ENCODE measurements around the gene TTL. TPM values are rescaled to one million over a fixed set of nuclear protein-coding genes. Genes with fewer than 3 reads are reported as not detected.

TTL gene
- total and polyA plus RNA-seq, 11 donors: 13.0 to 55.3 (median 38.7) TPM

DNA sequence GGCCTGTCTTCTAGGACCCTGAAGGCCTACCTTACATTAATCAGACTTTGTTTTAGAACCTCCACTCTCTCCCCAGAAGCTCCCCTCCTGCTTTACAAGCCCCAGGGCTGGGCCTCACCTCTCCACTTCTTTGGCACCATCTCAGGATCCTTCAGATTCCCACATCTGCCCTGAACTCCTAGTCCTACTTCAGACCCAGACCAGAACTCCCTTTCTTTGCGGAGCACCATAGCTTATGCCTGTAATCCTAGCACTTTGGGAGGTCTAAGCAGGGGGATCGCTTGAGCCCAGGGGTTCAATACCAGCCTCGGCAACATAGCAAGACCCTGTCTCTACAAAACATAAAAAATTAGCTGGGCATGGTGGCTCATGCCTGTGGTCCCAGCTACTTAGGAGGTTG lies 103.4 kb downstream of the TTL start:
- Histone ChIP-seq H3K36me3 (peaks cover 0 to 37% (median 25%) of the 10 kb centered on the region in 9 donors), H3K27me3 (no peaks in the 10 kb centered on the region), H3K27ac (peak overlapping the region in 11 of 12 donors; percentile 79 to 97 (median 92)), H3K9me3 (no peaks in the 10 kb centered on the region), H3K4me1 (peaks cover 4 to 37% (median 18%) of the 10 kb centered on the region in 12 donors), H3K4me3 (peak overlapping the region in 10 of 12 donors; percentile 59 to 82 (median 69))
- DNase-seq: no peak
- TF ChIP-seq, protein P1, sequence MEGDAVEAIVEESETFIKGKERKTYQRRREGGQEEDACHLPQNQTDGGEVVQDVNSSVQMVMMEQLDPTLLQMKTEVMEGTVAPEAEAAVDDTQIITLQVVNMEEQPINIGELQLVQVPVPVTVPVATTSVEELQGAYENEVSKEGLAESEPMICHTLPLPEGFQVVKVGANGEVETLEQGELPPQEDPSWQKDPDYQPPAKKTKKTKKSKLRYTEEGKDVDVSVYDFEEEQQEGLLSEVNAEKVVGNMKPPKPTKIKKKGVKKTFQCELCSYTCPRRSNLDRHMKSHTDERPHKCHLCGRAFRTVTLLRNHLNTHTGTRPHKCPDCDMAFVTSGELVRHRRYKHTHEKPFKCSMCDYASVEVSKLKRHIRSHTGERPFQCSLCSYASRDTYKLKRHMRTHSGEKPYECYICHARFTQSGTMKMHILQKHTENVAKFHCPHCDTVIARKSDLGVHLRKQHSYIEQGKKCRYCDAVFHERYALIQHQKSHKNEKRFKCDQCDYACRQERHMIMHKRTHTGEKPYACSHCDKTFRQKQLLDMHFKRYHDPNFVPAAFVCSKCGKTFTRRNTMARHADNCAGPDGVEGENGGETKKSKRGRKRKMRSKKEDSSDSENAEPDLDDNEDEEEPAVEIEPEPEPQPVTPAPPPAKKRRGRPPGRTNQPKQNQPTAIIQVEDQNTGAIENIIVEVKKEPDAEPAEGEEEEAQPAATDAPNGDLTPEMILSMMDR (IDR thresholded peaks at IDR 0.05): no peak
- intact Hi-C loops (cut with DNase I): loop anchor here in 4 of 10 donors (2.0 to 10.0 kb wide), 4 partner anchors 105 to 461 kb away; partner anchors contain the start of genes ZC3H6 (in 1 of the 4) and ZC3H8 (in 1 of the 4)
- ATAC-seq: no peak
- 96 to 100% (median 98%) methylated on average over 3 of the region's 3 CpGs for WGBS, 4 donors

DNA sequence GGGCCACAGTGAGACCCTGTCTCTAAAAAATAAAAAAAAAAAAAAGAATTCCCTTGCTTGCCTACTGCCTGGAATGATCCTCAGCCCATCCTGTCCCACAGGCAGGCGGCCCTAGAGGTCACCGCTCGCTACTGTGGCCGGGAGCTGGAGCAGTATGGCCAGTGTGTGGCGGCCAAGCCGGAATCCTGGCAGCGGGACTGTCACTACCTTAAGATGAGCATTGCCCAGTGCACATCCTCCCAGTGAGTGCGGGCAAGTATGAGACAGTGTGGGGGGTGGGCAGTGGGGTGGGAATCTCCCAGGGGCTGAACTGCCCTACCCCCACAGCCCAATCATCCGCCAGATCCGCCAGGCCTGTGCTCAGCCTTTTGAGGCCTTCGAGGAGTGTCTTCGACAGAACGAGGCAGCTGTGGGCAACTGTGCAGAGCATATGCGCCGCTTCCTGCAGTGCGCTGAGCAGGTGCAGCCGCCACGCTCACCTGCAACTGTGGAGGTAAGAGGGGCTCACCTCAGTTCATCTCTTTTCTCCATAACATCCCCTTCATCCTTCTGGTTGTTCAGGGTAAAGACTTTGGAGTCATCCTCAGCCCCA lies 104.0 kb downstream of the TTL start:
- Histone ChIP-seq H3K4me3 (no peak overlapping the region), H3K9me3 (no peaks in the 10 kb centered on the region), H3K4me1 (peaks cover 4 to 37% (median 18%) of the 10 kb centered on the region in 12 donors), H3K36me3 (peaks cover 0 to 43% (median 25%) of the 10 kb centered on the region in 9 donors), H3K27ac (peak overlapping the region in 1 of 12 donors; percentile 95), H3K27me3 (no peaks in the 10 kb centered on the region)
- intact Hi-C loops (cut with DNase I): loop anchor here in 4 of 10 donors (2.0 to 10.0 kb wide), 4 partner anchors 105 to 461 kb away; partner anchors contain the start of genes ZC3H6 (in 1 of the 4) and ZC3H8 (in 1 of the 4)
- ATAC-seq (no peak), DNase-seq (peak in 1 of 5 donors; percentile 32)
- TF ChIP-seq POLR2A (IDR thresholded peaks at IDR 0.05): no peak
- TF ChIP-seq, protein P1 (IDR thresholded peaks at IDR 0.05): no peak
- WGBS, 4 donors: 97 to 98% (median 98%) methylated on average over 17 to 18 of the region's 18 CpGs

DNA sequence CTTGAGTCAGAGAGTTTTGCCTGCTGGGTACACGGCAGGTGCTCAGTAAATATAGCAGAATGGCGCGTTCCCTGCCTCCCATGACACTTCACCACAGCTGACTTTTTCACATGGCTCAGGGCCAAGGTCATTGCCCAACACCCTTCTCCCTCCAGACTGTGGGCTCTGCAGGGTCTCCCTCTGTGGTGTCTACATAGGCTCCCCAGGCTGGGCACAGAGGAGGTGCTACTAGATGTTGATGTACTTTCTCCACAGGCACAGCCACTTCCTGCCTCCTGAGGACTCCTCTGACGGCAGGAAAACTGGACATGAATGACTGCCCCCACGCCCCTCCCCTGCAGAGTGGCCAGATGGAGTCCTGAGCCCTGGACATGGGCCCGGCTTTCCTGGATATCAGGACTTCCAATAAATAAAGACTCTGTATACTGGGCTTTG lies 106.7 kb downstream of the TTL start:
- peaks cover 0 to 44% (median 25%) of the 10 kb centered on the region in 9 donors for H3K36me3 ChIP-seq
- WGBS, 4 donors: 53 to 57% (median 54%) methylated on average over 3 to 6 of the region's 6 CpGs
- peaks cover 4 to 22% (median 11%) of the 10 kb centered on the region in 12 donors for H3K4me1 ChIP-seq
- no peak for DNase-seq
- intact Hi-C loops (cut with DNase I): loop anchor here in 3 of 10 donors (10.0 kb wide), 3 partner anchors 314 to 464 kb away; partner anchors contain the start of genes ZC3H6 (in 1 of the 3) and ZC3H8 (in 1 of the 3)
- no peaks in the 10 kb centered on the region for H3K27me3 ChIP-seq
- no peak overlapping the region for H3K4me3 ChIP-seq
- H3K9me3 ChIP-seq: no peaks in the 10 kb centered on the region
- H3K27ac ChIP-seq: no peak overlapping the region
- TF ChIP-seq, protein P1 (IDR thresholded peaks at IDR 0.05): no peak
- no peak for TF ChIP-seq POLR2A (IDR thresholded peaks at IDR 0.05)
- no peak for ATAC-seq

Other genes starting within 250 kb of the TTL start
- 10 to 100 TPM in 3 of 9 donors, 1 to 10 TPM in 6; 5.1 to 12.2 (median 8.1) TPM for gene ZC3H8, start 227.1 kb upstream of the TTL start, total RNA-seq
- gene ZC3H8, start 227.1 kb upstream of the TTL start, polyA plus RNA-seq: 1 to 10 TPM; 6.3 to 7.8 TPM
- gene ZC3H6, start 206.6 kb upstream of the TTL start, total RNA-seq: 10 to 100 TPM; 11.3 to 30.1 (median 18.0) TPM
- gene ZC3H6, start 206.6 kb upstream of the TTL start, polyA plus RNA-seq: 10 to 100 TPM in 1 of 2 donors, 1 to 10 TPM in 1; 1.5 to 11.7 TPM
- gene RGPD8, start 48.5 kb upstream of the TTL start, total RNA-seq: 1 to 10 TPM; 4.2 to 9.0 (median 7.0) TPM
- 1 to 10 TPM; 1.4 to 2.0 TPM for gene RGPD8, start 48.5 kb upstream of the TTL start, polyA plus RNA-seq
- gene POLR1B, start 60.3 kb downstream of the TTL start, total RNA-seq: 10 to 100 TPM in 5 of 9 donors, 1 to 10 TPM in 4; 6.0 to 15.5 (median 10.4) TPM
- gene POLR1B, start 60.3 kb downstream of the TTL start, polyA plus RNA-seq: 1 to 10 TPM; 3.3 to 6.5 TPM
- gene CHCHD5, start 102.5 kb downstream of the TTL start, total RNA-seq: 10 to 100 TPM; 18.6 to 26.2 (median 22.1) TPM
- gene CHCHD5, start 102.5 kb downstream of the TTL start, polyA plus RNA-seq: 10 to 100 TPM; 23.6 to 32.2 TPM
- 10 to 100 TPM in 7 of 9 donors, 1 to 10 TPM in 2; 5.6 to 51.7 (median 12.0) TPM for gene SLC20A1, start 163.8 kb downstream of the TTL start, total RNA-seq
- 10 to 100 TPM in 1 of 2 donors, 1 to 10 TPM in 1; 7.6 to 12.2 TPM for gene SLC20A1, start 163.8 kb downstream of the TTL start, polyA plus RNA-seq
- gene NT5DC4, start 238.9 kb downstream of the TTL start, total RNA-seq: under 1 TPM in 1 of 9 donors, not detected in 8; 0.16 TPM
- not detected for gene NT5DC4, start 238.9 kb downstream of the TTL start, polyA plus RNA-seq

Measured in heart left ventricle (tissue), 16 donors.